GM23248 (cell line): Measurements from ENCODE around the gene ETV1. TPM values are rescaled to one million over a fixed set of nuclear protein-coding genes. Genes with fewer than 3 reads are reported as not detected.

ENCODE experiments used
- DNase-seq: peaks from one replicate; pipeline ENCODE4 v3.0.0-alpha.2; 2015
- H2AFZ ChIP-seq: fragments of 200-600 bp; sonication (generic); 2 replicates; pipeline ENCODE4 v1.6.1; 2016; ENCODE audit warnings: antibody characterized with exemption
- H3F3A ChIP-seq: fragments of 200-600 bp; sonication (generic); 2 replicates; pipeline ENCODE4 v1.6.1; 2016; ENCODE audit warnings: mild to moderate bottlenecking, antibody characterized with exemption, mixed run types; ENCODE audit not compliant: insufficient read depth
- H3K27ac ChIP-seq: fragments of 200-600 bp; sonication (generic); 2 replicates; pipeline ENCODE4 v1.5.1; 2016; ENCODE audit warnings: mild to moderate bottlenecking
- H3K27me3 ChIP-seq: fragments of 200-600 bp; sonication (generic); replicated peaks from 2 replicates; pipeline ENCODE4 v1.6.1; 2016; ENCODE audit warnings: mild to moderate bottlenecking; ENCODE audit not compliant: insufficient read depth
- H3K36me3 ChIP-seq: fragments of 200-600 bp; sonication (generic); 2 replicates; pipeline ENCODE4 v1.6.1; 2016; ENCODE audit warnings: low read depth, mild to moderate bottlenecking
- H3K4me1 ChIP-seq: fragments of 200-600 bp; sonication (generic); 2 replicates; pipeline ENCODE4 v1.6.1; 2016; ENCODE audit warnings: mild to moderate bottlenecking; ENCODE audit not compliant: insufficient read depth
- H3K4me2 ChIP-seq: fragments of 200-600 bp; sonication (generic); one replicate; pipeline ENCODE4 v1.6.1; 2016; ENCODE audit warnings: mild to moderate bottlenecking; ENCODE audit not compliant: unreplicated experiment
- H3K4me3 ChIP-seq: fragments of 200-600 bp; sonication (generic); 2 replicates; pipeline ENCODE4 v1.5.1; 2016; ENCODE audit warnings: mild to moderate bottlenecking
- H3K79me2 ChIP-seq: fragments of 200-600 bp; sonication (generic); 2 replicates; pipeline ENCODE4 v1.6.1; 2016; ENCODE audit warnings: mild to moderate bottlenecking; ENCODE audit not compliant: insufficient read depth
- H3K9ac ChIP-seq: fragments of 200-600 bp; sonication (generic); 2 replicates; pipeline ENCODE4 v1.6.1; 2016; ENCODE audit warnings: mild to moderate bottlenecking
- H3K9me2 ChIP-seq: fragments of 200-600 bp; sonication (generic); 2 replicates; pipeline ENCODE4 v1.6.1; 2016; ENCODE audit warnings: mixed run types, mild to moderate bottlenecking, moderate library complexity; ENCODE audit not compliant: insufficient read depth
- H3K9me3 ChIP-seq: fragments of 200-600 bp; sonication (generic); one replicate; pipeline ENCODE4 v1.6.1; 2017; ENCODE audit warnings: low read depth
- H4K20me1 ChIP-seq: fragments of 200-600 bp; sonication (generic); 2 replicates; pipeline ENCODE4 v1.6.0; 2016; ENCODE audit not compliant: insufficient read depth
- EZH2 ChIP-seq: fragments of 200-600 bp; sonication (generic); IDR thresholded peaks from 2 replicates; pipeline ENCODE4 v1.6.1; 2018; ENCODE audit warnings: antibody characterized with exemption, mild to moderate bottlenecking; ENCODE audit not compliant: insufficient read depth, poor library complexity, severe bottlenecking
- EZH2phosphoT487 ChIP-seq: fragments of 200-600 bp; sonication (generic); IDR thresholded peaks from 2 replicates; pipeline ENCODE4 v1.6.1; 2018; ENCODE audit warnings: antibody characterized with exemption, moderate library complexity, mild to moderate bottlenecking, low read depth; ENCODE audit not compliant: insufficient read depth
- WGBS, 2 experiments: methylation state at CpG; one replicate each; pipeline ENCODE4 v1.1.6; 2015 to 2017; ENCODE audit warnings: low lambda C conversion rate in 2 of 2, low coverage in 1 of 2; ENCODE audit errors: missing lambda C conversion rate in 2 of 2; 5-methylcytosine and 5-hydroxymethylcytosine counted together
- in situ Hi-C: fragments of 300-500 bp; cut with MboI; formaldehyde crosslinking; loops from 2 replicates; pipeline ENCODE4 v1.15.0; 2020
- polyA plus RNA-seq: library from polyadenylated mRNA; unstranded; fragments of >200 nt; fragmentation: Nextera tagmentation; extraction: Ambion mirVana; gene quantifications from 2 replicates; pipeline ENCODE4 v1.2.1, GENCODE V29; 2016
- total RNA-seq: library from RNA; depleted of rRNA; stranded (reverse); fragments of >200 nt; shearing (Covaris generic); gene quantifications from 2 replicates; pipeline ENCODE4 v1.2.3, GENCODE V29; 2014

The ETV1 gene
- total and polyA plus RNA-seq, 2 experiments from 2014 or later, result 13.7 to 17.1 TPM

DNA sequence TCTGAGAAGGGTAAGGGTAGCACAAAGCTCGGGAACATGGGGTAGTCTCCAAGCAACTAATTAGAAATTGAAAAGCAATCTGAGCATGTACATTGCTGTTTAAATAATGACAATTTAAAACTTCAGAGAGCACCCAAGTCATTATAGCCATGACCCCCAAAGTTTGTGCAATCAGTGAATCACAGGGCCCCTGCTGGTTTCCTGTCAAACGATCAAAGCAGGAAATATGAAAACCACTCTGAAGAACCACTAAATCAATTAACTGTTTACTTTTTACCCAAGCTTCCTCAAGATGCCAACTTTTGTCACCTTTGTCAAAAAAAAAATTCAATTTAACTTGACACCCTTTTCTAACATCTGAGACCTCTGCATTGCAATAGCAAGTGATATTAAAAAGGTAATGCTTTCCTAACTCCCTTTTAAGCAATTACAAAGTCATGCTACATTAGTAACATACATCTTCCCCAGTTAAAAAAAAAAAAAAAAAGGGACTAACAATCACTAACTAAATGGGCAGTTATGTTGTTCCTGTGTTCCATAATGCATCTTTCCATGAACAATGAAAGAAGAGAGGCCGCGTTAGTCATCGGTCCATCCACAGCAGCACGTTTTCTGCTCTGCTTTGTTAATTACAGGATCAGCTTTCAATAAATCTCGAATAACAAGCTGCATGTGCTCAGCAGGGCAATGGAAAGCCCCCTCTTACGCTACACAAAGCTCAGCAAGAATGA is 80.6 kb downstream of the ETV1 start:
- in situ Hi-C loops, result no loop called here
- 69 to 72% methylated on average over 8 of the region's 8 CpGs for WGBS, 2 experiments
- DNase-seq, result peak; percentile 11

DNA sequence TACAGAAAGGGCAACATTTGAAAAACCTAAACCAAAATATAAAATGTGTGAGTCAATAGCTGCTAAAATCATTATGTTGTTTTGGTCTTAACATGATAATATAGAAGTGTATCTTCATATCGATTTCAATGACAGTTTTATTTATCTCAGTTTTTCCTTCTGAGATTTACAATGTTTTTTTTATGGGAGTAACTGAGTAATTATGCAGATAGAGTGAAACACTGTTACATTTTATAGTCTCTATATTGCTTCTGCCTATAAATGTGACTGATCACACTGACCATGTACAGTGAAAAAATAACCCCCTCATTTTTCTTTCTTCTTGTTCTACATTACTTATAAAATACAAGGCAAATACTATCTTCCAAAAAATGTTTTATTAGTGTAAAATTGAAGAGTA is 81.6 kb downstream of the ETV1 start:
- Histone ChIP-seq H3K9me3 (no peaks in the 10 kb centered on the region), H3K27me3 (no peaks in the 10 kb centered on the region), H3F3A (peaks cover 28% of the 10 kb centered on the region), H3K9ac (no peak overlapping the region), H2AFZ (no peak overlapping the region), H3K4me3 (no peak overlapping the region), H3K36me3 (no peaks in the 10 kb centered on the region), H3K9me2 (no peaks in the 10 kb centered on the region), H3K4me1 (peaks cover 37% of the 10 kb centered on the region), H3K79me2 (no peaks in the 10 kb centered on the region), H3K4me2 (no peak overlapping the region), H3K27ac (no peak overlapping the region), H4K20me1 (no peaks in the 10 kb centered on the region)
- in situ Hi-C loops, result no loop called here
- no peak for TF ChIP-seq EZH2phosphoT487
- no peak for TF ChIP-seq EZH2
- DNase-seq, result no peak
- 88 to 97% methylated on average over 1 of the region's 1 CpG for WGBS, 2 experiments

More for the DNA sequence above, 80.6 kb downstream of the ETV1 start:
- Histone ChIP-seq H3K4me1 (peaks cover 28% of the 10 kb centered on the region), H3F3A (peaks cover 20% of the 10 kb centered on the region), H3K4me3 (no peak overlapping the region), H3K36me3 (no peaks in the 10 kb centered on the region), H3K79me2 (no peaks in the 10 kb centered on the region), H3K9ac (no peak overlapping the region), H3K27ac (no peak overlapping the region), H4K20me1 (no peaks in the 10 kb centered on the region), H3K27me3 (no peaks in the 10 kb centered on the region), H3K9me2 (no peaks in the 10 kb centered on the region), H3K9me3 (no peaks in the 10 kb centered on the region), H3K4me2 (peak overlapping the region; percentile 31), H2AFZ (no peak overlapping the region)
- TF ChIP-seq EZH2phosphoT487, result no peak
- TF ChIP-seq EZH2, result no peak

DNA sequence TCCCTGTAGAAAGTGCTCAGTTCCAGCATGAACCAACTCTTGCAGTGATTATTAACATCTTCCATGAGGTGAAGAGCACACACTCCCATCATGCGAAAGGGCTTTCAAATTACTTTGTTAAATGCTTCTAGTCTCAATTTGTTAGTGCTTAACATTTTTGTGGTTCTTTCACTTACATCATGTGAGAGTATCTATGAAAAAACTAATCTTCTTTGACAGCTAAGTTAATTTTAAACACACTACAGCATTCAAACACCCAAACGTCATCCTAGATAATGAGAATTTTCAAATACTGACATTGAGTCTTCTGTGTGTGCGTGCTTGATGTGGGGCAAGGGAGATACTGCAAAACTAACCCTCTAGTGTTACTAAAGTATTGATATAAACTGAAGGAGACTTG is 84.8 kb downstream of the ETV1 start:
- TF ChIP-seq EZH2, result no peak
- TF ChIP-seq EZH2phosphoT487, result peak; percentile 95
- H3K9me3 ChIP-seq, result no peaks in the 10 kb centered on the region
- H3F3A ChIP-seq, result peaks cover 31% of the 10 kb centered on the region
- in situ Hi-C loops, result no loop called here
- peak; percentile 80 for DNase-seq
- H2AFZ ChIP-seq, result no peak overlapping the region
- peak overlapping the region; percentile 56 for H3K4me2 ChIP-seq
- H3K4me3 ChIP-seq, result peak overlapping the region; percentile 7; the same call in 1 of the 2 replicates
- WGBS, 2 experiments, result 5 to 10% methylated on average over 3 of the region's 3 CpGs
- H3K4me1 ChIP-seq, result peaks cover 42% of the 10 kb centered on the region
- no peaks in the 10 kb centered on the region for H4K20me1 ChIP-seq
- peak overlapping the region; percentile 51 for H3K9ac ChIP-seq
- H3K27ac ChIP-seq, result peak overlapping the region; percentile 80
- H3K79me2 ChIP-seq, result no peaks in the 10 kb centered on the region
- no peaks in the 10 kb centered on the region for H3K36me3 ChIP-seq
- H3K9me2 ChIP-seq, result no peaks in the 10 kb centered on the region
- H3K27me3 ChIP-seq, result no peaks in the 10 kb centered on the region

DNA sequence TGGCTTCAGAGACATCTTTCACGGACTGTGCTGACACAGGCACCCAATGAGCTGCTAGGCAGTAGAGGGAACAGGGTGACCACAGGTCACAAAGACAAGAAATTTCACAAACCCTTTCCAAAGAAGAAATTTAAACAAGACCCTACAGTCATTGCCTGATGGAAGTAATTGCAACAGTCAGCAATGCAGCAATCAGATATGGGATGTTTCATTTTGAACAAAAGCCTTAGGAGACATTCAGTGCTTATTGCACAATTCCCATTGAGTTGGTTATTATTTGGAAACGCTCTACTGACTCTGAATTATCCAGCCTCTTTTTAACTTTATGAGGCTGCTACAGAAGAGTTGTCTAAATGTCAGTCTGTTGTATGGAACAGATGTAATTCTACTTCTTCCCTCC is 85.5 kb downstream of the ETV1 start:
- no peak overlapping the region for H2AFZ ChIP-seq
- in situ Hi-C loops, result no loop called here
- peak; percentile 77 for DNase-seq
- no peak for TF ChIP-seq EZH2phosphoT487
- no peak for TF ChIP-seq EZH2
- H3K9me2 ChIP-seq, result no peaks in the 10 kb centered on the region
- H3K27ac ChIP-seq, result peak overlapping the region; percentile 80
- no peaks in the 10 kb centered on the region for H3K36me3 ChIP-seq
- 48 to 51% methylated on average over 2 of the region's 2 CpGs for WGBS, 2 experiments
- no peaks in the 10 kb centered on the region for H3K9me3 ChIP-seq
- peak overlapping the region; percentile 56 for H3K4me2 ChIP-seq
- H3K27me3 ChIP-seq, result no peaks in the 10 kb centered on the region
- H3K4me1 ChIP-seq, result peaks cover 42% of the 10 kb centered on the region
- H3K79me2 ChIP-seq, result no peaks in the 10 kb centered on the region
- peak overlapping the region; percentile 51 for H3K9ac ChIP-seq
- peaks cover 31% of the 10 kb centered on the region for H3F3A ChIP-seq
- peak overlapping the region; percentile 7; the same call in 1 of the 2 replicates for H3K4me3 ChIP-seq
- no peaks in the 10 kb centered on the region for H4K20me1 ChIP-seq
